HG03565 (cell line): ENCODE results near the gene MBD3L1.

ENCODE experiments used
- ATAC-seq: cut with Tn5 transposase; IDR thresholded peaks from one replicate; pipeline ENCODE4 v1.9.1; 2021; ENCODE audit warnings: mild to moderate bottlenecking, moderate library complexity; ENCODE audit not compliant: unreplicated experiment

The MBD3L1 gene

GRCh38 chr19:8880868-8881488, 48.8 kb downstream of the MBD3L1 start:
- no peak for ATAC-seq

- no peak for ATAC-seq
These were observed 49.3 kb downstream of the MBD3L1 start for GRCh38 chr19:8881512-8881911.

GRCh38 chr19:8884416-8884815, 52.2 kb downstream of the MBD3L1 start:
- no peak for ATAC-seq

- no peak for ATAC-seq
These were observed 55.2 kb downstream of the MBD3L1 start for GRCh38 chr19:8887364-8887763.

GRCh38 chr19:8890260-8890659, 58.1 kb downstream of the MBD3L1 start:
- ATAC-seq: no peak
